GM18909 (cell line): ENCODE data around the gene MAPKBP1.

Experiments
- ATAC-seq: cut with Tn5 transposase; IDR thresholded peaks from one replicate; pipeline ENCODE4 v1.9.1; 2021; ENCODE audit warnings: mild to moderate bottlenecking; ENCODE audit not compliant: unreplicated experiment, poor library complexity

The MAPKBP1 gene

GRCh38 chr15:41782371-41783282 is 8.3 kb downstream of the MAPKBP1 start:
- no peak for ATAC-seq

- ATAC-seq = no peak
Observed at GRCh38 chr15:41783296-41783695, 9.0 kb downstream of the MAPKBP1 start.

- no peak for ATAC-seq
Observed at GRCh38 chr15:41788262-41788661, 14.0 kb downstream of the MAPKBP1 start.

- no peak for ATAC-seq
Observed at GRCh38 chr15:41789236-41789635, 15.0 kb downstream of the MAPKBP1 start.

- no peak for ATAC-seq
Observed at GRCh38 chr15:41789662-41790061, 15.4 kb downstream of the MAPKBP1 start.

- ATAC-seq = no peak
Observed at GRCh38 chr15:41790169-41790568, 15.9 kb downstream of the MAPKBP1 start.

- ATAC-seq = no peak
Observed at GRCh38 chr15:41790756-41791546, 16.7 kb downstream of the MAPKBP1 start.

GRCh38 chr15:41791547-41791937 is 17.3 kb downstream of the MAPKBP1 start:
- ATAC-seq = no peak

- ATAC-seq = no peak
Observed at GRCh38 chr15:41792000-41792637, 17.8 kb downstream of the MAPKBP1 start.

- no peak for ATAC-seq
Observed at GRCh38 chr15:41794081-41794480, 19.8 kb downstream of the MAPKBP1 start.

- no peak for ATAC-seq
Observed at GRCh38 chr15:41795996-41796856, 21.9 kb downstream of the MAPKBP1 start.

GRCh38 chr15:41797201-41797944 is 23.1 kb downstream of the MAPKBP1 start:
- no peak for ATAC-seq

- ATAC-seq = no peak
Observed at GRCh38 chr15:41798607-41799487, 24.6 kb downstream of the MAPKBP1 start.

GRCh38 chr15:41799488-41799805 is 25.2 kb downstream of the MAPKBP1 start:
- ATAC-seq = no peak

- ATAC-seq = no peak
Observed at GRCh38 chr15:41801185-41801584, 26.9 kb downstream of the MAPKBP1 start.

- no peak for ATAC-seq
Observed at GRCh38 chr15:41801850-41802455, 27.7 kb downstream of the MAPKBP1 start.

GRCh38 chr15:41804361-41804760 is 30.1 kb downstream of the MAPKBP1 start:
- no peak for ATAC-seq
